ENCODE results near the gene ATP9A.
"Not testable (repeated sequence)": the region's sequence is repeated elsewhere in the genome, so short reads cannot be mapped to it uniquely, and the experiment has no call there.

Gene ATP9A

GRCh38 chr20:51796340-51796739 lies 28.1 kb upstream of the ATP9A start:
- DNase-seq (ENCODE audit: low spot score): no peak

DNA sequence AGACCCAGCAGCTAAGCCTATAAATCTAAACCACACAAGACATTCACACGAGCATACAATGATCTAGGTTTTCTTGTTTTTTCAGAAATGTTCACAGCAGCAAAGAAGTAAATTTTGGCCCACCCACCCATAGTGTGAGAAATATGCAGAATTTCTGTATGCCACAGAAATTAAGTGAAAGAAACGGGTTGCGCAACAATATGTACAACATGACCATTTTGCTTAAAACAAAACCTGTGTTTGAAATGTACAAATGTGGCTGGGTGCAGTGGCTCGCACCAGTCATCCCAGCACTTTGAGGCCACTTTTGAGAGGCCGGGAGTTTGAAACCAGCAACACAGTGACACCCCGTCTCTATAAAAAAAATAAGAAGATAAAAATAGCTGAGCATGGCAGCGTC lies 24.8 kb upstream of the ATP9A start:
- no peak for DNase-seq (ENCODE audit: low spot score)

DNA sequence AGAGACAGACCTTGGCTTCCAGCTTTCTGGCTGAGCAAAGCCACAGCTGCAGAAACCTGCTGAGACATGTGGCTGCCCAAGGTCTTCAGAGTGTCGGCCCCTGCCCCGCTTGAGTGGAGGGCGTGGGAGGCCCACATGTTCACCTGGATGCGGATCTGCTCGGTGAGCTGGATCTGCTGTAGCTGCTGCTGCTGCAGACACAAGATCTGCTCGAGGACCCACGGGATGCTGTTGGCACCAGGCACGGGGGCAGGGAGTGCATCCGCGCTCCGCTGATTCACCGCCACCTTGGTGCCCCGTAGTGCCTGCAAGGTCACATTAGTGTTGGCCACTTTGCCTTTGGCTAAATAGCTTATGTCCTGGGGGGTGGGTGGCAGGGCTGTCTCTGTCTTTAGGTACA lies 23.4 kb upstream of the ATP9A start:
- DNase-seq (ENCODE audit: low spot score): no peak

DNA sequence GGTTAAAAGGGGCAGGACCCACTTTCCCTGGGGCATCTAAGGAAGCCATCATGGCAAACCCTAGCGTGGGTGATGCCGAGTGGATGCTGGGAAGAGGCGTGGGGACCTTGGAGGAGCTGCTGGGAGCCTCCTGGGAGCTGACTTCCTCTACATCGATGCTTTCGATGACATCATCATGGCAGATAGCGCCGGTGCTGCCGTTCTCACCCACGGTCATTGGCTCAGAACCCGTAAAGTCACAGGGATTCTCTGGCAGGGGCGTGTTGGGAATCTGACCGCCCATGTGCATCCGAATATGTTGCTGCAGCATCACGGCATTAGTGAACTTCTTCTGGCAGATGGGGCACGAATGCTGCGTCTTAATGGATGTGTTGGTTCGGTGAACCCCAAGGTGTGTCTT lies 22.1 kb upstream of the ATP9A start:
- DNase-seq (ENCODE audit: low spot score): no peak

GRCh38 chr20:51789434-51789833 lies 21.2 kb upstream of the ATP9A start:
- DNase-seq (ENCODE audit: low spot score): no peak

- no peak for DNase-seq (ENCODE audit: low spot score)
These were observed 20.6 kb upstream of the ATP9A start for GRCh38 chr20:51788822-51789221.

GRCh38 chr20:51784299-51784698 lies 16.1 kb upstream of the ATP9A start:
- no peak for DNase-seq (ENCODE audit: low spot score)

DNA sequence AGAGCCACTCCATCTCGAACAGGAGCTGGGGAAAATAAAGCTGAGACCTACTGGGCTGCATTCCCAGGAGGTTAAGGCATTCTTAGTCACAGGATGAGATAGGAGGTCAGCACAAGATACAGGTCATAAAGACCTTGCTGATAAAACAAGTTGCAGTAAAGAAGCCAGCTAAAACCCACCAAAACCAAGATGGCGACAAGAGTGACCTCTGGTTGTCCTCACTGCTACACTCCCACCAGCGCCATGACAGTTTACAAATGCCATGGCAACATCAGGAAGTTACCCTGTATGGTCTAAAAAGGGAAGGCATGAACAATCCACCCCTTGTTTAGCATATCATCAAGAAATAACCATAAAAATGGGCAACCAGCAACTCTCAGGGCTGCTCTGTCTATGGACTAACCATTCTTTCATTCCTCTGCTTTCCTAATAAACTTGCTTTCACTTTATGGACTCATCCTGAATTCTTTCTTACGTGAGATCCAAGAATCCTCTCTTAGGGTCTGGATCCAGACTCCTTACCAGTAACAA lies 10.1 kb upstream of the ATP9A start:
- not testable (repeated sequence) for DNase-seq (ENCODE audit: low spot score)

GRCh38 chr20:51775241-51775640 lies 7.1 kb upstream of the ATP9A start:
- no peak for DNase-seq (ENCODE audit: low spot score)

GRCh38 chr20:51772236-51772635 lies 4.0 kb upstream of the ATP9A start:
- no peak for DNase-seq (ENCODE audit: low spot score)

- DNase-seq (ENCODE audit: low spot score): no peak
These were observed 1.9 kb upstream of the ATP9A start for GRCh38 chr20:51769976-51770615.

DNA sequence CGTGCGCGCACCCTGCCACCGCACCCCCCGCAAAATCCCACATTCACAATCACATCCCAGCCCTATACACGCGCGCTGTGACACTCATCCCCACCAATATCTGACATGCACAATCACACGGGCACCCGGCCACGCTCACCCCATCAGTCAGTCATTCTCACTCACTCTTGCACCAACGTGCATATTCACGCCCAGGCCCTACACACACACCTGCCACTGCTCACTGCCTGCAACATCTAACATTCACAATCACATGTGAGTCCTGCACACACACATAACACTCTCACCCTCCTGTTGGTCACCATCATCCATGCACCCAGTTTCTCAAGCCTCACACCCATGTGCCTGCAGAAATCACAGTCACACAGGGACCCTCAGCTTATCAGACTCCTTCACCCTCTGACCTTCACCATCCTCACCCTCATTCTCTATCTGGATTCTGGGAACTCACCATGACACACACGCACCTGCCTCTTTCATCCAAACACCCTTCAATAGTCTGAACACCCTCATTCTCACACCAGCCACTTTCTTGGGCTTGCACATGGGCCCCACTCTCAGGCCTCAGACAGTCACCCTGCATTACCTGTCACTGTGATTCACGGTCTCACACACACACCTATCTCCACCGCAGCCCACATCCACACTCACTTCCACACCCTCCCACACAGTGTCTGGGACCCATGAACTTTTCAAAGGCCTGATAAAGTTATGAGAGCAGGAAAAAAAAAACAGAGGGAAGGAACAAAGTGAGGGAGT lies 748 bp upstream of the ATP9A start:
- no peak for DNase-seq (ENCODE audit: low spot score)

DNA sequence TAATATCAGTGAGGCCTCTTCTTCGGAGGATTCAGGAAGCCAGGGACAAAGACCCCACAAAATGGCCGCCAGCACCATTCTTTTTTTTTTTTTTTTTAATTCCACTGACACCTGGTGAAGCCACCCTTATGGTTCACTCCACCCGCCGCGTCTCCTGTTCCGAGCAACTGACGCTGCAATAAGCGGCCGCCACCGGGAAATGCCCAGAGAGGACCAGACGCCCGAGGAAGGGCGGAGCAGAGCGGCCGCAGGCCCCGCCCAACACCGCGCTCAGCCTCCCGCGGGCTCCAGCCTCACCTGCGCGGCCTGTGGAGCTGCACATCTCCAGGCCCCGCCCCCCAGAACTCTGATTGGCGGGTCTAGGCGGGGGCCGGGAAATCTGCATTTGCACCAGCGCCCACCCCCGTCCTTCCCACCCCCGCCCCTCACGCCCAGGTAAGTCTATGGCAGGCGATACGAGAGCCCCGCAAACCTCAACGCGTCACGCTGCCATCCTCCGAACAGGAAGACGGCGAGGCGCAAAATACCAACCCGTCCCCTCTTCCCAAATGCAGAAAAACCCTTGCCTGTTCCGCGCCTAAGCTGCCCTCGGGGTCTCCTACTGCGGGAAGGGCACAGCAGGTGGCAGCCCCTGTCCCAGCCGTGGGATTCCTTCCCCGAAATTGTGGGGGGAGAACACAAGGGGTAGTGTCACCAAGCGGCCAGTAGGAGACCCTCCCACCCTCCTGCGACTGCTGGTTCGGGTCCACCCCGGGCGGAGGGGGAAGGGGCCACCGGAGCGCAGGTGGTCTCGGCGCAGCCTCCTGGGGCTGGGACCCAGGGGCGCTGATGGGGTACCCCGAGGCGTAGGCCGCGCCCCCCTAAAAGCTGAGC lies 960 bp downstream of the ATP9A start:
- peak; percentile 77 for DNase-seq (ENCODE audit: low spot score)

DNA sequence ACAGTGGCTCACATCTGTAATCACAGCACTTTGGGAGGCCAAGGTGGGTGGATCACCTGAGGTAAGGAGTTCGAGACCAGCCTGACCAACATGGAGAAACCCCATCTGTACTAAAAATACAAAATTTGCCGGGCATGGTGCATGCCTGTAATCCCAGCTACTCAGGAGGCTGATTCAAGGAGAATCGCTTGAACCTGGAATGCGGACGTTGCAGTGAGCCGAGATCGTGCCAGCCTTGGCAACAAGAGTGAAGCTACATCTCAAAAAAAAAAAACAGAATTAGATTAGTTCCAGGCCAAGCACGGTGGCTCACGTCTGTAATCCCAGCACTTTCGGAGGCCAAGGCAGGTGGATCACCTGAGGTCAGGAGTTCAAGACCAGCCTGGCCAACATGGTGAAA lies 2.8 kb downstream of the ATP9A start:
- not testable (repeated sequence) for DNase-seq (ENCODE audit: low spot score)

- no peak for DNase-seq (ENCODE audit: low spot score)
These were observed 4.1 kb downstream of the ATP9A start for GRCh38 chr20:51763965-51764602.

DNA sequence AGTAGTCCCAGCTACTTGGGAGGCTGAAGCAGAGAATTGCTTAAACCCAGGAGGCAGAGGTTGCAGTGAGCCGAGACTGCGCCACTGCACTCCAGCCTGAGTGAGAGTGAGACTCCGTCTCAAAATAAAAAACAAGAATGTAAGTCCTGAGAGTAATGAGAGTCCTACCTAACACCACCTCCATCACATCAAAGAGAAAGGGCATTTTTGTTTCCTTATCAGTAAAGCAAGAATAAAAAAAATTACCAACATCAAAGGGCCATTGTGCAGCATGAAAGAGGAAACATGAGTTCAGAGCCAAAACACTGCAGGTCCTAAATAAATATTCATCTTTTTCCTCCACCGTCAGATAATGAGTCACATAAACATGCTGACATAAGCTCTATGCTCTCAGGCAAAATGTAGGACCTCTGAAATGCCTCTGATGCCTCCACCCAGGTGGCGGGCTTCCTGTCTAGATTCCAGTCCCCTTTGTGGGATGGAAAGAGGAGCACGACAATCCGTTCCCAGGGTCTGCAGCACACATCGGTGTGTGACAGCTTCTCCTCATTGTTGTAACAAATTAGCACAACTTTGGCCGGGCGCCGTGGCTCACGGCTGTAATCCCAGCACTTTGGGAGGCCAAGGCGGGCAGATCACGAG lies 7.2 kb downstream of the ATP9A start:
- DNase-seq (ENCODE audit: low spot score): no peak

DNA sequence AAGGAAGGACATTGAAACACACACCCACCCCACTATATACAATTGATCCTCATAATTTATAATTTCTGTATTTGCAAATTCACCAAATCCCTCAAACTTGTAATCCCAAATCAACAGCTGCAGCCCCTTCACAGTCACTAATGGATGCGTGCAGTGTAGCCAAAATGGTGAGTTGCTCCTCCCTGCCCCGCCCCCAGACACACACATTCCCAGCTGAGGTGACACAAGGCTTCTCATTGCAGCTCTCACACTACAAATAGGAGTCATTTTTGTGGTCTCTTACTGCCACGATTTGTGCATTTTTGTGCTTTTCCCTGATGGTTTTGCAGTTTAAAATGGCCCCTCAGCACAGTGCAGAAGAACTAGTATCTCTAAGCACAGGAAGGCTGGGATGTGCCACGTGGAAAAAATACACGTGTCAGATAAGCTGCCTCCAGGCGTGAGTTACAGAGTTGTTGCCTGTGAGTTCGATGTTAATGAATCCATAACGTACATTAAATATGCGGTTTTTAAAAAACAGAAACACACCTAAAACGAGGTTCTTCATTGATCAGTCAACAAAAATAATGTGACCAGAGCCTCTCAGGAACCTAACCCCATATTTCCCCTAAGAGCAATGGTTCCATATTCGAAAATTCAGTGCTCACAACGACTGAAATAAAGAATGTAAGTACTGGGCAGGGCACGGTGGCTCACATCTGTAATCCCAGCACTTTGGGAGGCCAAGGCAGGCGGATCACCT lies 8.2 kb downstream of the ATP9A start:
- DNase-seq (ENCODE audit: low spot score): no peak

GRCh38 chr20:51758978-51759544 lies 9.1 kb downstream of the ATP9A start:
- DNase-seq (ENCODE audit: low spot score): no peak

DNA sequence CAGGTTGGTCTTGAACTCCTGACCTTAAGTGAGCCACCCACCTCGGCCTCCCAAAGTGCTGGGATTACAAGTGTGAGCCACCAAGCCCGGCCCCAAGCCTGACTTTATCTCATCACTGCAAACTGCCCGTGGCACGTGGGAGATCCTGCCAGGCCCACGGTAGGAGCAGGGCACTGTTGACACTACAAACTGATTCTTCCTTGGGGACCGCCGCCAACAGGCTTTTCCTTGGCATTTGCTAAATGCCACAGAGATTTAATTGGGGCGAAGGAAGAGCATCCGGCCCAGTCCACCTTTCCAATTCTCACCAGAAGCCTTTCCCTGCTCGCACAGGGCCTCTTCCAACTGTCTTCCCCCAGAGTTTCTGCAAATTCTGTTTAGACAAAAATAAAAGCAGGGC lies 11.0 kb downstream of the ATP9A start:
- DNase-seq (ENCODE audit: low spot score): no peak

GRCh38 chr20:51756653-51757052 lies 11.5 kb downstream of the ATP9A start:
- no peak for DNase-seq (ENCODE audit: low spot score)

- DNase-seq (ENCODE audit: low spot score): not testable (repeated sequence)
These were observed 15.0 kb downstream of the ATP9A start for GRCh38 chr20:51753220-51753619.

Data from D341Med (cell line).